Measurements from ENCODE around the gene ZNF211. TPM values are rescaled to one million over a fixed set of nuclear protein-coding genes. Genes with fewer than 3 reads are reported as not detected.

The ZNF211 gene
- total RNA-seq, 1 donor from 2014 or later = 4.0 TPM

GRCh38 chr19:57656346-57656745 is 23.4 kb downstream of the ZNF211 start:
- ATAC-seq = no peak

DNA sequence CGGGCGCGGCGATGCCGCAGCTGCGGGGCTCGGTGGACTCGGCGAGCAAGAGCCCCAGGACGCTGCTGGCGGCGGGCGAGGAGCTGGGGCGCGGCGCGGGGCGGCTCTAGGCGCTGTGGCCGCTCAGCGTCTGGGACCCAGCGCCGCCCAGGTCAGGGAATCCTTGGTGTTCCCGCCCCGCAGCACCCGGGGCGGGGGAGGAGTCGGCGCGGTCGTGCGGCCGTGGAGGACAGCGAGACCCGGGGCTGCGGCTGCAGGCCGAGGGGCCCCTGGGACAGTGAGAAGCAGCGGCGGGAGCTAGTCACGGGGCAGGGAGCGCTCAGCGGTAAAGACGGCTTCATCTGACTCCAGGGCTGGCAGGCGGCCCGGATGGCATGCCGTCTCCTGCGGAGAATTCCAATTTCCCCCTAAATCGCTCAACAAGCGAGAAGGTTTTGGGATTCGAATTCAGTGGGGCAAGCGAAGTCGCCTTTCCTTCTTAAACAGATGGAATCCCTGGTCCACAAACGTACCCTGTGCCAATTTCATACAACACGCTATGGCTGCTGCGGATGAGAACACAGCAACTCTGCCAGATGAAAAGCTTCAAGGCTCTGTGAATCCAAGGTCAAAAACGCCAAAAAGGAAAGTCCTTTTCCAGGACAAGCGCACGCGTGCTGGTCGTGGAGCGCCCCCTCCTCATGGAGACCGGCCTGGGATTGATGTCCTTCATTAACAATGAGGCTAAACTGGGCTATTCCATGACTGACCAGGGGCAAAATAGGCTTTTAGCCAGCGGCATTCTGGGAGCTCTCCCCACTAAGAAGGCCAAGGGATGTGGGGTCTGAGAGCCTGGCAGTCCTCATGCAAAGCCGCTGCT is 31.5 kb downstream of the ZNF211 start:
- peak; percentile 61 for ATAC-seq

- no peak for ATAC-seq
Measured at GRCh38 chr19:57665261-57665806, 32.4 kb downstream of the ZNF211 start.

- ATAC-seq = no peak
Measured at GRCh38 chr19:57667228-57667627, 34.3 kb downstream of the ZNF211 start.

DNA sequence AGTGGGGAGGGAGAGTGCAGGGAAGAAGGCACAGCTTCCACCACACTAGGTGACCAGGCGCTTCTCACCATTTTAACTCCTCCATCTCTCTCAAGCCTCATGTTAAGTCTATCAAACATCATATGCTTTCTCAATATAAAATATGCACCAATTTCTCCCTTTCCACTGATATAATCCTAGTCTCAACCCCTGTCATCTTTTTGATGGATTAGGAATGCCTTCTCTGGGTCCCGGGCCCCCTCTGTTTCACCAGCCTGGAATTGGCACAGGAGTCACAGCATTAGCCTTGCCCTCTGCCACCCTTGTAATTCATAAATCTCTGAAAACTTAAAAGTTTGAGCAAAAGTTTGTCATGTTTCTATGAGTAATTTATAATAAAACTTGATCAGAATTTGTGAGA is 35.7 kb downstream of the ZNF211 start, which contains the start of gene ZSCAN4:
Gene ZSCAN4 (plus strand): TSS at position 301 of the 400 bp plus-strand sequence. CDS start 7,211 bp downstream, outside the sequence.
- ATAC-seq = no peak

DNA sequence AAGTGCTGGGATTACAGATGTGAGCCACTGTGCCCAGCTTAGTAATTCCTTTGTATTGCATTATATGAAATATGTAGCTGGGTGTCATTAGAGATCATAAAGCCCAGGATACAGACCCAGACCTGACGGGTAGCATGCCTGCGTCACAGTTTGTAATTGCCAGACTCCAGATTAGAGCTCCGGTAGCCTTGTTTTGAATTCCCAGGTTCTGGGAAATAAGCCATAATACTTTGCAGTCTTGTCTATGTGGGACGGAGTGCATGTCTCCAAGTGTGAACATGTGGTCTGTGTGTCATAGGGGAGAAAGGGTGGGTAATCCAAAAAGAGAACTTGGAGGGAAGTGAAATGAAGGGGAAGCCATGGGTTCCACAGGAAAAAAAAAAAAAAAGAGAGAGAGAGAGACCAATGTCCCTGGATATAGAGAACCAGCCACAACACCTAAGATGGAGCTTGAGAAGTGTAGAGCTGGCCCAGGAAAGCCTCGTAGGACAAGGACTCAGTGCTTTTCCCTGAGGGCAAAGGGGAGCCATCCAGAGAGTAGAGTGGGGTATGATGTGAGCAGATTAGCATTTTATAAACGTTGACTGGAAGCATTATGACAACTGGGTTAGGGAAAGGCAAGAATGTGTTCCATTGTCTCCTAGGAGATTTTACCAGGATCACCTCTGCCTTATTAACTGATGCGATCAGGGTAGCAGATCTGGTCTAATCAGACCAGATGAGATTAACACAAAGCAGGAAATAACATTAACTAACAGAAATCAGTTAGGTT is 38.3 kb downstream of the ZNF211 start:
- no peak for ATAC-seq

GRCh38 chr19:57672466-57672865 is 39.5 kb downstream of the ZNF211 start:
- no peak for ATAC-seq

DNA sequence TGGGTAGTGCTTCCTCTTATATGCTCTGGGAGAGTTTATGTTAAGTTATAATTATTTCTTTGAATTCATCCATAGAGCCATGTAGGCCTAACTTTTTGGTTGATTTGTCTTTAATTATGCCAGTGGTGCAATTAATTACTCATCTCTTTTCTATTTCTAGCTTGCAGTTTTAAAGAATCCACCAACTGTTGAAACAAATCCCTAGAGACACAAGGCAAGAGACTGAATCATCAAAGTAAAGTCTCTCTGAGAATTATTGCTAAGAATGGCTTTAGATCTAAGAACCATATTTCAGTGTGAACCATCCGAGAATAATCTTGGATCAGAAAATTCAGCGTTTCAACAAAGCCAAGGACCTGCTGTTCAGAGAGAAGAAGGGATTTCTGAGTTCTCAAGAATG is 42.9 kb downstream of the ZNF211 start:
- ATAC-seq = no peak

GRCh38 chr19:57682226-57682766 is 49.3 kb downstream of the ZNF211 start:
- no peak for ATAC-seq

- no peak for ATAC-seq
Measured at GRCh38 chr19:57686727-57687126, 53.8 kb downstream of the ZNF211 start.

DNA sequence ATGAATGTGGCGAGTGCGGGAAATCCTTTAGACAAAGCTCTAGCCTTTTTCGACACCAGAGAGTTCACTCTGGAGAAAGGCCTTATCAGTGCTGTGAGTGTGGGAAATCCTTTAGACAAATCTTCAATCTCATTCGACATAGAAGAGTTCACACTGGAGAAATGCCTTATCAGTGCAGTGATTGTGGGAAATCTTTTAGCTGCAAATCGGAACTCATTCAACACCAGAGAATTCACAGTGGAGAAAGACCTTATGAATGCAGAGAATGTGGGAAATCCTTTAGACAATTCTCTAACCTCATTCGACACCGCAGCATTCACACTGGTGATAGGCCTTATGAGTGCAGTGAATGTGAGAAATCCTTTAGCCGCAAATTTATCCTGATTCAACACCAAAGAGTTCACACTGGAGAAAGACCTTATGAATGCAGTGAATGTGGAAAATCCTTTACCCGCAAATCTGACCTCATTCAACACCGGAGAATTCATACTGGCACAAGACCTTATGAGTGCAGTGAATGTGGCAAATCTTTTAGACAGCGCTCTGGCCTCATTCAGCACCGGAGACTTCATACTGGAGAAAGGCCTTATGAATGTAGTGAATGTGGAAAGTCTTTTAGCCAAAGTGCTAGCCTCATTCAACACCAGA is 54.5 kb downstream of the ZNF211 start:
- no peak for ATAC-seq

DNA sequence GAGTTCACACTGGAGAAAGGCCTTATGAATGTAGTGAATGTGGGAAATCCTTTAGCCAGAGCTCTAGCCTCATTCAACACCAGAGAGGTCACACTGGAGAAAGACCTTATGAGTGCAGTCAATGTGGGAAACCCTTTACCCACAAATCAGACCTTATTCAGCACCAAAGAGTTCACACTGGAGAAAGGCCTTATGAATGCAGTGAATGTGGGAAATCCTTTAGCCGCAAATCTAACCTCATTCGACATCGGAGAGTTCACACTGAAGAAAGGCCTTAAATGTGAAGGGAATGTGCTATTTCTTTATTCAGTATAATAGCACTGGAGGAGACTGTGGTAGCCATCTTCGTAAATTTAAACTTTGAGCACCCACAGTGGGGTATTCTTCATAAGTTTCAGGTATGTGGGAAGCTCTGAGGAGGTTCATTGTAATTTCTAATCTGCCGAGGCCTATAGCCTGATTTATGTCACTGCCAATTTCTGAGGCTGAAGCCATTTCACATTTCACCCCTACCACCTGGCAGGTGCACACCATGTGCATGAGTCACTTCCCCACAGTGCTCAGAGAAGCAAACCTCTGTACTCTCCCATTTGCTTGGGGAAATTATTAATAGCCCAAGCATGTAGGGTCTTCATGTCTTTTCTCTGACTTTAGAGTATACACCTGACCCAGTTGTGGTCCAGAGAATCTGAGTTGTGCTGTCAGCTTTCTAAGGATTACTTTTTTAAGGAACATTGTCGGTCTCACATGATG is 55.2 kb downstream of the ZNF211 start:
- no peak for ATAC-seq

DNA sequence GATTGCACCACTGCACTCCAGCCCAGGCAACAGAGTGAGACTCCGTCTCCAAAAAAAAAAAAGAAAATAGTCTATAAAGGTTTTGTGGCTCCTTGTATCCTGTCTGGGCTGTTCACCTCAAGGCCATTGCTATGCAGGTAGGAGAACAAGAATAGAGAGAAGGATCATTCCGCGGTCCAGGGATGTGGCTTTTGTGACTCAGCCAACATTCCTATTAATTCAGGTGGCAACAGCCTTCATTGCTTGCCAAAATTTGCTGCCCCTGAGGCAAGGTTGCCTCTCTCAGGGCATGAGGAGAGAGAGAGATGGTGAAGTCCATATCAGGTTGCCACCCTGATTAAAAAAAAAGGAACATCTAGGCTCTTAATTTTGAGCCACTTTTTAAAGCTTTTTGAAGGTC is 56.8 kb downstream of the ZNF211 start:
- no peak for ATAC-seq

Other genes starting within 250 kb of the ZNF211 start
- gene ZNF548, start 243.3 kb upstream of the ZNF211 start, total RNA-seq = 6.9 TPM
- gene ZNF17, start 222.0 kb upstream of the ZNF211 start, total RNA-seq = 6.5 TPM
- 6.4 TPM for gene ZNF749, start 197.8 kb upstream of the ZNF211 start, total RNA-seq
- gene VN1R1, start 176.0 kb upstream of the ZNF211 start, total RNA-seq = 0.28 TPM
- gene ZNF772, start 155.6 kb upstream of the ZNF211 start, total RNA-seq = 4.5 TPM
- 5.7 TPM for gene ZNF419, start 145.4 kb upstream of the ZNF211 start, total RNA-seq
- 3.8 TPM for gene ZNF773, start 133.2 kb upstream of the ZNF211 start, total RNA-seq
- gene ZNF549, start 105.8 kb upstream of the ZNF211 start, total RNA-seq = 1.6 TPM
- gene ZNF550, start 73.3 kb upstream of the ZNF211 start, total RNA-seq = 2.7 TPM
- gene ZNF416, start 54.3 kb upstream of the ZNF211 start, total RNA-seq = 6.4 TPM
- 1.1 TPM for gene ZIK1, start 49.0 kb upstream of the ZNF211 start, total RNA-seq
- 2.1 TPM for gene ZNF530, start 33.3 kb upstream of the ZNF211 start, total RNA-seq
- 9.6 TPM for gene ZNF134, start 18.9 kb upstream of the ZNF211 start, total RNA-seq
- not detected for gene ZSCAN4, start 35.8 kb downstream of the ZNF211 start, total RNA-seq
- gene ZNF551, start 48.8 kb downstream of the ZNF211 start, total RNA-seq = 4.9 TPM
- 0.60 TPM for gene ZNF154, start 76.0 kb downstream of the ZNF211 start, total RNA-seq
- gene ZNF671, start 94.5 kb downstream of the ZNF211 start, total RNA-seq = 2.0 TPM
- gene ZNF776, start 113.6 kb downstream of the ZNF211 start, total RNA-seq = 6.8 TPM
- 9.4 TPM for gene ZNF586, start 136.5 kb downstream of the ZNF211 start, total RNA-seq
- gene ZNF552, start 181.7 kb downstream of the ZNF211 start, total RNA-seq = 7.9 TPM
- 9.3 TPM for gene ZNF587B, start 197.1 kb downstream of the ZNF211 start, total RNA-seq
- gene ZNF587, start 216.7 kb downstream of the ZNF211 start, total RNA-seq = 16.3 TPM

Measured in esophagus mucosa (tissue), 1 donor.